CD4-positive, alpha-beta T cell treated with Interleukin-15 for 1 hour (primary cell): Measurements from ENCODE around the gene RPE.

Experiments used
- DNase-seq: peaks from one replicate; pipeline ENCODE4 v3.0.0-alpha.2; 2020

RPE gene

DNA sequence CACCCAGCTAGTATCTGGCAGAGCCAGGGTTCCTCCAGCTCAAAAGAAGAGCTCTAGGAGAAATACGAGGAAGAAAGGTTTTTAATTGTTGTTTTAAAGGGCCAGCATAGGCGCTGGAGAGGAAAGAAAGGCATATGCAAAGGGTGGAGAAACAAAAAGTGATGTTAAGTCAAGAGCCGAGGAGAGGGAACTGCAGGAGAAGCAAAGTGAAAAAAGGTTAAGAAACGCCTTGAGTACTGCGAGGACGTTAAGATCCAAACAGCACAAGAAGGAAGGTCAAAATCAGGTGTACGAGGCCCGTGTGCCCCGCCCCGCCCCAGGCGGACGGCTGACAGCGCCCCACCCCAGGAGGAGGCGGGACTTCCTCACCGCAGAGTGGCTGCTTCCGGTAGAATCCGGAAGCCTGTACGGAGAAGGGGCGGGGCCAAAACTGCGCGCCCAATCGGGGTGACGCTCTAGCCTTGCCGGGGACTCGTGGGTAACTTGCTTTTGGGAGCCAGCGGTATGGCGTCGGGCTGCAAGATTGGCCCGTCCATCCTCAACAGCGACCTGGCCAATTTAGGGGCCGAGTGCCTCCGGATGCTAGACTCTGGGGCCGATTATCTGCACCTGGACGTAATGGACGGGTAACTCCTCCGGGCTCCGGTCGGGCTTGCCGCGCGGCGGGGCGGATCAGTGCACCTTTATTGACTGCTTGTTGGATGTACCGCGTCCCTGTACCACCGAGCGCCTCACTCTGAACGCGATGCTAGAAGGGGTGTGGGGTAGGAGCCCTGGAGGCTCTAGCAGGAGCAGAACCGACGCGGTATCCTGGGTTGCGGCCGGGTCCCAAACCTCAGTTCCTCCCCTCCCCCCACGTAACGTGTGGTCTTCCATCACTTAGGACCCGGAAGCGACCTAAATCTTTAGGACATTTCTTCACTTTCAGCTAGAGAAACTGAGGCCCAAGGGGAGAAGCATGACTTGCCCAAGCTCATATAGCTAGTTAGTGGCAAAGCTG, at the start of gene RPE:
RPE (plus strand) TSS at position 481 of the 1,000 bp plus-strand sequence; CDS start at position 505, 24 bp downstream.
- peak; percentile 95 for DNase-seq

DNA sequence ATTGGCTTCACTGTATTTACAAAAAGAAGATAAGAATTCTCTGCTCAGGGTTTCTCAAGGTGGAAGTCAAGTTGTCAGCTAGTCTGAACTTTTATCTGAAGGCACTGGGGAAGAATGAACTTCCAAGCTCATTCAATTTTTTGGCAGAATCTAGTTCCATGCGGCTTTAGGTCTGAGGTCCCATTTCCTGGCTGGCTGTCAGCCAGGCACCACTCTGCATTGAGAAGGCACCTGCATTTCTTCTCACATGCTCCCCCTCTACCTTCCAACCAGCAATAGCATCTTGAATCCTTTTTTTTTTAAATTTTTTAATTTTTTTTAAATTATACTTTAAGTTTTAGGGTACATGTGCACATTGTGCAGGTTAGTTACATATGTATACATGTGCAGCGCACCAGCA, 46.2 kb upstream of the RPE start:
- no peak for DNase-seq

DNA sequence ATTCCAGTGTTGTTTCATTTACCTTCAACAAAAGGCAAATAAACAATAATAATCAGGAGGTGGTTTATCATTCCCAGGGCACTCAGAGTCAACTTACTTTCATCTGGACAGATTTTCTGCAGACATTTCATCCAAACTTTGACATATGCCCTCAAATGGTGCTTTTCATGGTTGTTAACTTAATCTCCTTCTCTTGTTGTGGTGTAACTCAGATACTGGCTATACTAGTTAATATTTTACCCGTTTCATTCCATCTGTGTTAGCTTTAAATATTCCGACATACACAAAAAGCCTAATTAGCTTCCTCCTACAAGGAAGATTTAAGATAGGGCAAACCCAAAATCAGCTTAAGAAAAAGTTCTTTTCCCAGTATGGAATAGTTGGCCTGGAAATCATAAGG, 44.4 kb upstream of the RPE start:
- DNase-seq, result no peak

DNA sequence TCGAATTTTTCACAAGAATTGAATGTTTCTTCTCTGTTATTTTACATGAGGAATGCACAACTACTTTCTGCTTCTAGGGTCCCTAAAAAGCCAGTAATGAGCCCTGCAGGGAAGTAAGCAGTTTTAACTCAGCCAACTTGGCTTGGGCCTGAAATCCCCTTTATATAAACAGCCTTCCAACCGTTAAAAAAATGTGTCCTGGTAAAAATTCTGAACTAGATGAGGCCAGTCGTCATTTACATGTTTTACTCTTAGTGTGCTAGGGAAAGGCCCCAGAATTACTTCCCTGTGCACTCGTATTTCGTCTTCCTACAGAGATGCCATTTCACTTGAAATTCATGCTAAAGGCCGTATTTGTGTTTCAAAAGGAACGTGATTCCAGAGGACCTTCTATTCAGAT, 42.4 kb upstream of the RPE start:
- DNase-seq, result no peak

DNA sequence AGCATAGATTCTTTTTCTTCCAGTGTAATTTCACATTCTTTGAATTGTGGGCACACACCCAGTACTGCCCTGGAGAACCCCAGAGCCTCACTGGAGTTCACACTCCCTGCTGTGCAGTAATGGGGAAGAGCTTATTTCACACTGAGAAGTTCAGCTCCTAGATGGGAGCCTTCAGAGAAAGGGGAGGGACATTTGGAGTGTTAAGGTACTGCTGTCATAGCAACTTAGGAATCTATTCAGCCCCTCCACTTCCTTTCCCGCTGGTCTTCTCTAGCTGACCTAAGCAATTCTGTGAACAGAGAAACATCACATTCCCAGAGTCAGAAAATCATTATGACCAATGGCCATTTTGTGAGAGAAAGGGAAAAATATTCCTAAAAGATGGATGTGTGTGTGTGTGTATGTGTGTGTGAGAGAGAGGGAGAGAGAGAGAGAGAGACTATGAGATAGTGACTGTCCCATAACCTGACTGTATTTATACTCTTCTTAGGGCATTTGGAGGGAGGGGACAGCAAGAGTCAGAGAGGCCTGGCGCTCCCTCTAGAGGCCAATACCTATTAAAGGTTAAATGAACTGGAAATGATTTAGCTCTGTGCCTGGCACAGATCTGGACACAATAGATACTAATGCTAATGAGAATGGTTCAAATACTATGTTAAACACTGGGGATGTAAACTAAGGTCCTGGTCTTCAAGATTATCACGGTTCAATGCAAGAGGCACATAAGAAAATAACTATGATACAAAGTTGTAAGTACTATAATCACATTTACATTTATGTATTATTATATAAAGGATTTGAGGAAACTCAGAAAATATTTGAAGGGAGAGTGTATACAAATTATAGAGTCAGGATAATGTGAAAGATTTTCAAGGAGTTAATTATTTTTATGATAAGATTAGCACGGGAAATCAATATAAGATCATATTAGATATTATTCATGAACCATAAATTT, 41.5 kb upstream of the RPE start:
- DNase-seq, result no peak

DNA sequence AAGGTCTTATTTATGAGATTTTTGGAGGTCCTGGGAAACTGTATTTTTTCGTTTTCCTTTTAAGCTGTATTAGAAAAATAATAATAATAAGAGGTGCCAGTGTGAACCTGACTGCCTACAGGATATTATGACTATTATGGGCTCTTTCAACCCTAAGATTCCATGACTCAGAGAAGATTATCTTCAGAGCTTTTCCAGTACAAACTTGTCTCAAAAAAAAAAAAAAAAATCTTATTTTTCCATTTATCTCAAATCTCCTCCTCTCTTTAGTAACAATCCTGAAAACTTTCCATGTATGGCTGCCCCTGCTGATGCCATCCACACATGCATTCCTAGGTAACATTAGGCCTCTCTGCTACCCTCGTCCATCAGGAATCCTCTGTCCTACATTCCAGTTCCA, 36.7 kb upstream of the RPE start:
- no peak for DNase-seq

DNA sequence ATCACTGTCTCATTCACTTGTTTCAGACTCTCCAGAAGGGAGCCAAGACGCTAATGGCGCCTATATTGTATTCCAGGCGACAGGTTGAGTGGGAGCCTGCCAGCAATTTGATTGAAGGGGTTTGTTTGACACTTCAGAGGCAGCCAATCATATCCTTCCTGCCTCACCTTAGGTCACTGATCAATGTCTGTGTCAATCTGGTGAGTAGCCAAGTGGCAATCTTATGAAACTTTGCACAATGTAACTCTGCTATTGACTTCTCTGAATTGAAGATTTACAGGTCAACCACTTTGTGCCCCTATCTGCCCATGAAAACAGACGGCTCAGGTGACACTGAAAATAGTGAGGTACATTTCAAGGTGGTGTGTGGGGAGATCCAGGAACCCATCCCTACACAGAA, 32.7 kb upstream of the RPE start:
- no peak for DNase-seq

DNA sequence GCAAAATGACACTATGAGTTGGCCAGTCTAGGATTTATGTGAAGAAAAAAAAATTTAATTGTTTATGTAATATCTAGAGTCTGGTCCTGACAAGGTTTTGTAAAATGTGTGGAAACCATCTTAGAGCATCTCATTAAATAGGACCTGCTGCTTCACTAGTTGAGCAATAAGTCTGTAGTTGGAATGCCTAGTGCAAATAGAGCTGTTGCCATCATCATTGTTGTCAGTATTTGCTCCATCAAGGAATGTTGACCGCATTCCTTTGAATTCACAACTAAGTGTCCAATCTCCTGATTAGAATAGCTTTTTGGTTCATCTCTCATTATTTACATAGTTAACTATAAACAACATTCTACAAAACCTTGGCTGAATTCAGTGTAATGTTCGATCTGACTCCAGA, 32.2 kb upstream of the RPE start:
- DNase-seq, result no peak

DNA sequence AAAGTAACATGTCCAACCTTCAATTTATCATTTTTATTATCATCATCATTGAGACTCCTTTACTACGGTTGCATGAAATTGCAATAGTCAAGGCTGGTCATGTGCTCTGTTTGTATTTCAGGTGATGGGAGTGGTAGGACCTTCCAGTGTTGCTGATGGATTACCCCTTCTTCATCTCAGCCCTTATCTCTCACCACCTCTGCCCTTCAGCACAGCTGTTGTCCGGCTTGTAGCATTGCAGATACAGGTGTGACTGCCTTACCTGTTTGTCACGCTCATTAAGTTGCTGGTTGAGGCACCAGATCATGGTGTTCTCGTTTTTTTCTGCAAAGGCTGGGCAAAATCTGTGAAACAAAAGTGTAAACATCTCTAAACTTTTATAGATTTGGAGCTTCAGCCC, 31.7 kb upstream of the RPE start:
- DNase-seq, result no peak

DNA sequence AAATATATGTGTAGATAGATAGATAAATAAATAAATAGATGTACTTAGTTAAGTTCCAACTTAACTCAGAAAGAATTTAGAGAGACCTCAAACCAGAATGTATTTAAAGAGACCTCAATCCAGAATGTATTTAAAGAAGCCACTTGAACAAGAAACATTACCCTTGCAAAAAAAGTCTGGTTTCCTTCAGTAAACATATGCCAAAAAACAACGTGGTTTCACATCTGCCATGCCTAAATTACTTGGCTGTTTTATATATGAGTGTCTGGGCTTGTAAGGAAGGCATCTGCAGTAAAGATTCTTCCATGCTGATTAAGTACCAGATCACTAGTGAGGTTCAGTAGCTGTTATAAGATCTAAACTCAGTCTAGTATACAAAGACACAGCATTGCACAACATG, 29.1 kb upstream of the RPE start:
- no peak for DNase-seq

DNA sequence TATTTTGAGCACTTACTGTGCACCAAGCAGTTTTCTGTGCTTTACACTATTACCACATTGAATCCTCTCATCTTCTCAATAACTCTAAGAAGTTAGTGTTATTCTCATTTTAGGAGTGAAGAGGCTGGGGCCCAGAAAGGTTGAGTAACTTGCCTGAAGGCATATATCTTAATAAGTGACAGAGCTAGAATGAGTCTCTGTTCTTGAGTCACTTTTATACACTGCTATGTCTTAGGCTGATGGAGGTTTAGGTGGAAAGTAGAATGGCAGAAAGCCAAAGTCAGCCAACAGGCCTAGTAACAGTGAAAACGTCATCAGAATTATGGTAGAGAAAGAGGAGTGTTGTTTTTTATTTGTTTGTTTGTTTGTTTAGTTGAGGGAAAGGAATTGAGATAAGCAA, 27.9 kb upstream of the RPE start:
- DNase-seq, result no peak

DNA sequence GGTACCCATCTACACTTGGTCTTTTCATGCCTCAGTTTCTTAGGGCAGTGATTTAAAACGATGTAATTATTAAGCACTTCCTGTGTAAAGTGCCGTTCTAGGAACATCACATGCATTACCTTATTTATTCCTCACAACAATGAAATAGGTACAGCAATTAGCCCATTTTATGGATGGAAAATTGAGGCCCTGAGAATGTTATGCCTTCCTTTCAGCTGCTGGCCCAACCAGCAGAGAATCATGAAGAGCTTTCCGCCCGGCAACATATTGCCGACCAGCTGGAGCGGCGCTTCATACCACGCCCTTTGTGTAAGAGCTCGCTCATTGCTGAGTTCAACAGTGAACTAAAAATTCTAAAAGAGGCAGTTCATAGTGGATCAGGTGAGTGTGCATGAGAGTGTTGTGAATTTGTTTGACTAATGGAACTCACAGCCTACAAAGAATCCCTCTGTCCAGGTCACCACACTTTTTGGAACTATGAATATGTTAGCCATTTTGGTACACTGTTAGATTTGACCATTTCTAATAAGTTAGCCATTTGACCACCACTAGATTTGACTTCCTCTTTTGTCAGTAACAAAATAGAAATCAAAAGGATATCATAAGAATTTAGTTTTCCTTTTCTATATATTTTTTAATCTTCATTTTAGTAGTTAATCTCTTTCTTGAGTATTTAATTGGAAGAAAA, 25.6 kb upstream of the RPE start:
- DNase-seq, result no peak

DNA sequence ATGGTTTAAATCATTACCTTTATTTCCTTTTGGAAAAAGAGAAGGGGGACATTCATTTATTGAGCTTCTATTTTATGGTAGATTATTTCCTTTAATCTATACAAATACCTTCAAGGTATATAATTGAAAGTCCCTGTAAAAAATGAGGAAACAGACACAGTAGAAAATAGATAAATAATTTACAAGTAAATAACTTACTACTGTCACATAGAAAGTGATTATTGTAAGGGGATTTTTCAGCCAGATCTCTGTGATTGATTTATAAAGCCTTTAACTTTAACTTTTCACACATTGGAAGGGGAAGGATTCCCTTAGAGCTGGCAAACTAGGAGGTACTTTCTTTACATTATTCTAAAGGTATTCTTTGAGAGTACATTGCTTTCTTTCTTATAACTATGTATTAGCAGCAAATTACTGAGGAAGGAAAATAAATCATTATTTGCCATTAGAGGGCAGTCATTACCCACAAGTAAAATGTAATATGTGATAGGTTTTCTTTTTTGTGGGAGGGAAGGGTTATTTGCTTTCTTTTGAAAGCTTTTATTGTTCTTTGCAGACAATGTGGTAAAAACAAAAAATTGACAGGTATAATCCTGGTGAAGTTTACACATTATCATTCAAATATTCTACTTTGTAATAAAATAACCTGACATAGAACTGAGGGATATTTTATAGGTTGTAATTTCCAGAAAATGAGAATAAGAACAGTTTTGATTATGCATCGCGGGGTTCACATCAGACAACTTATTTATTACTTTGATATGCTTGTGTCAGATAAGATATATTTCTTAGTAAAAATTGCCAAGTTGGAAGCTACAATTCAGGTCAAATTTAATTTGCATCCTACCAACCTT, 24.8 kb upstream of the RPE start:
- no peak for DNase-seq

DNA sequence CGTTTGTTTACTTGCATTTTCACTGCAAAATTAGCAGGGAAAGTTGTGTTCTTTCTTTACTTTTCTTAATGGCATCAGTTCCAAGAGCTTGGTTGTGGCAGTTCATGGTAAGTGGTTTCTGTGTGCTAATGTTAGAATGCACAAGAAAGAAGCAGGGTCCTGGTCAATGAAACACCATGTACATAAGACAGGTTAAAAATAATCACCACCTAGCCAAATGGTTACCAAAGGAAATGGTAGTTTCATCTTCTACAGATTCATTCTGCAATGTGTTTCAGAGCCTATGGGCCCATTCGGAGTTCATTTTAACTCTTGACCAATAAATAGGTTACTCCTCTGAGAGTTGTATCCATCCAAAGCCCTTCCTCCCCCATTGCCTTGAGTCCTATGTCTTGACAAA, 18.1 kb upstream of the RPE start:
- DNase-seq, result no peak

DNA sequence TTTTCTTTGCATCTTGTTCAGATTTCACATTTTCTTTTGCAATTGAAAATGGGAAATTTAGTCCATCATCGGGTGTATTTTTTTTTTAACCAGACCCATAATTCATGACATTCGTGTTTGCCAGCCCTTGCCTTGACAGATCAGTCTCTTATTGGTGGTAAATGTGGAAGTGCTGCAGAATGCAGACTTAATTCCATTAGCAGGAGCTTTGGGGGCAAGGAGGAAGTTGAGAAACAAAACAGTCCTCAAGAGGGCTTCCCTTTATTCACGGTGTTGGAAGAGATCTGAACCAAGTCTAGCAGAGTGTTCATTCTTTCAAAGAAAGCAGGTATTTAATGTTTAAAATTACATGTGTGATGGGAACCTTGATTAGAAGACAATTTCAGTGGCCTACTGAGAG, 16.6 kb upstream of the RPE start:
- no peak for DNase-seq

DNA sequence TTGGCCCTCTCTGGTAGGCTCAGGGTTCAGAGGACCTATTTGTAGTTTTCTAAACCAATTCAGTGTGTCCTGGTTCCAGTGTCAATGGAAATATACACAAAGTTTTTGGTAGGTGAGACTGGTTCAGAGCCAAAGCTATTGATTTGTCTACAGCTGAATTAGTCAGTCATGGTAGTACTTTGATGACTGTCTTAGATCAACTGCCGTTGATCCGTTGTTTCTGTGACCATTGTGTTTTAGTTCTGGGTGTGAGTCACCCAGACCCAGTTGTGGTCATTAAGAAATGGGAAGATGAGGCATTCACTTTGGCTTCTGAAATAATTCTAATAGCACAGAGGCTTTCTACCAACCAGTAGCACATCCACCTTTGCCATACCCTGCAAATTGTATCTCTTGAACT, 16.0 kb upstream of the RPE start:
- DNase-seq, result peak; percentile 19

DNA sequence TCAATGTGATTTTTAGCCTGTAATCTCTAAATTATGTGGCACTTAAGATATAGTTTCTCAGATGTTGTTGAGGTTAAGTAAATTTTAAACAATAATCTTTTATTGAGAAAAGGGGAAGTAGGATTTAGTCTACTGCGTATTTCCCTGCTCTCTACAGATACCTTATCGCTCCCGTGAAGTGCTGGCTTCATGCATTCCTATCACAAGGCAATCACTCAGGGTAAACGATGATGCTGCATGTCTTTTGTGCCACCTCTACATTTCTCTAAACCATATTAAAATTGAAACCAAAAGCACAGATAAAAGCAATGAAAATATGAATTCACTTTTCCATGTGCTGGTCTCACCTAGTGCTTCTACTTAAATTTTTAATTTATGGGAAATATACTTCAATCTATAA, 14.4 kb upstream of the RPE start:
- no peak for DNase-seq

DNA sequence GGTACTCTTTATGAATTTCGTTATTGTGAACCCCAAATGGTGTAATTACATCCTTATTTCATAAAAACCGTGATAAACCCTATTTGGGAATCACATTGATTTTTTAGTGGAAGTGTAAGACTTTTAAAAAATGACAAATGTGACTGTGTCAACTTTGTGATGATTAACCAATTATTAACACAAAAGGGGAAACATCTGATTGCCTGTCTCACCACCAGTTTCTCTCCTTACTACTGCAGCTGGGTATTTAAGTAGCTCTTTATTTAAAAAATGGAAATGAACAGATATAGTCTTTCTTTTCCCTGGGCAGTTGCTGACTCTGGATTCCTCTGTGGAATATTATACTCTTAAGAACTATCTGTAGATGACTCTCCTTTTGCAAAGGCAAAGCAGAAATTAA, 11.6 kb upstream of the RPE start:
- DNase-seq, result no peak

DNA sequence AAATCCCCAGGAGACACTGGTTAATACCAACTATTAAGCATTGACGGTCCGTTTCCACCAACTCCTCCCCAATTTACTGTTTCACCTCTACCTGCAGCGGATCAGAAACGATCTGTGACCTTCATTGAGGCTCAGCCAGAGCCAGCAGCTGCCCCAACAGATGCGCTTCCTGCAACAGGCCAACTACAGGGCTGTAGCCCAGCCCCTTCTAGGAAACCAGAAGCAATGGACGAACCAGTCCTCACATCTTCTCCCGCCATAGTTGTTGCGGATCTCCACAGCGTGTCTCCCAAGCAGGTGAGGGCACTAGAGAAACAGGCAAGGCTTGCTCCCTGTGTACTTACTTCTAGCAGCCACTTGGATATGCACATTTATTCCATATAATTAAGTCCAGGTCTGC, 8.5 kb upstream of the RPE start:
- DNase-seq, result no peak

DNA sequence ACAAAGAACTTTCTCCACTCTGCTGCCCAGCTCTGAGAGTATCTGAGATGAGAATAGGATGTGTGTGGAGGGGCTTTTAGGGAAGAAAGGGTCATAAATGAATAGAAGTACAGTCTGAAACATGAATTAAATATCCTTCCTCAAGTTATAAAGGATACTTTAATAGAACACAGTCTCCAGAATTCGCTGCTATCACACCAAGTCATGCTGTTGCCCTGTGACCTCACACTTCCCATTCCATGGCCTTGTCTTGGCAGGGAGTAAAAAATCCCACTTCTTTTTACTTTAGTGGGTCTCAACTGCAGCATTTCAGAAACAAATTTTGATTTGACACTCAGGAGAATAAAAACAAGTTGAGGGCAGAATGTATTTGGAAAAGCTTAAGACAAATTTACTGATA, 3.8 kb upstream of the RPE start:
- no peak for DNase-seq

DNA sequence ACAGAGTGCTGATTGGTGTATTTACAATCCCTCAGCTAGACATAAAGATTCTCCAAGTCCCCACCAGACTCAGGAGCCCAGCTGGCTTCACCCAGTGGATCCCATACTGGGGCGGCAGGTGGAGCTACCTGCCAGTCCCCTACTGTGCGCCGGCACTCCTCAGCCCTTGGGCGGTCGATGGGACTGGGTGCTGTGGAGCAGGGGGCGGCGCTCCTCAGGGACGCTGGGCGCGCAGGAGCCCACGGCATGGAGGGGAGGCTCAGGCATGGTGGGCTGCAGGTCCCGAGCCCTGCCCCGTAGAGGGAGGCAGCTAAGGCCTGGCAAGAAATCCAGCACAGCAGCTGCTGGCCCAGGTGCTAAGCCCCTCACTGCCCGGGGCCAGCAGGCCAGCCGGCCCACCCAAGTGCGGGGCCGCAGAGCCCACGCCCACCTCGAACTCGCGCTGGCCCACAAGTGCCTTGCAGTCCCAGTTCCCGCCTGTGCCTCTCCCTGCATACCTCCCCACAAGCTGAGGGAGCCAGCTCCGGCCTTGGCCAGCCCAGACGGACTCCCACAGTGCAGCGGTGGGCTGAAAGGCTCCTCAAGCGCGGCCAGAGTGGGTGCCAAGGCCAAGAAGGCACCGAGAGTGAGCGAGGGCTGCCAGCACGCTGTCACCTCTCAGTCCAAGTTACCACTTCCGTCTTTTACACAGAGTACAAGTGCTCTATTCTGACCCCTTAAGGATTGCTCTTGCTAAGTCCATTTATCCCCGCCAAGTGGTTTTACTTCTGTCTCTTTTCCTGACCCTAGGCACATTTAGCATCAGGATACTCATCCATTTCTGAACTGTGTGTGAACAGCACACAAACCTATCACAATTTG, 1.7 kb upstream of the RPE start:
- DNase-seq, result no peak
